KMS-11 (cell line): ENCODE results near the gene ZNF599.
"Not testable (repeated sequence)": the region's sequence is repeated elsewhere in the genome, so short reads cannot be mapped to it uniquely, and the experiment has no call there.

Source experiments
- H2AFZ ChIP-seq: fragments of 200-600 bp; sonication (generic); 2 replicates; pipeline ENCODE4 v1.6.1; 2016; ENCODE audit warnings: antibody characterized with exemption, mixed run types, low read depth
- H3K27ac ChIP-seq: fragments of 200-600 bp; sonication (generic); 2 replicates; pipeline ENCODE4 v1.6.1; 2016; ENCODE audit warnings: mild to moderate bottlenecking, mixed run types
- H3K27me3 ChIP-seq: fragments of 200-600 bp; sonication (generic); 2 replicates; pipeline ENCODE4 v1.6.1; 2017; ENCODE audit warnings: mild to moderate bottlenecking, low read depth, mixed run types, moderate library complexity; ENCODE audit not compliant: insufficient read depth
- H3K36me3 ChIP-seq: fragments of 200-600 bp; sonication (generic); 2 replicates; pipeline ENCODE4 v1.6.1; 2017; ENCODE audit warnings: mild to moderate bottlenecking, mixed run types; ENCODE audit not compliant: insufficient read depth
- H3K4me1 ChIP-seq: fragments of 200-600 bp; sonication (generic); 2 replicates; pipeline ENCODE4 v1.6.1; 2016; ENCODE audit warnings: mild to moderate bottlenecking, low read depth, mixed run types; ENCODE audit not compliant: poor library complexity, severe bottlenecking
- H3K4me2 ChIP-seq: fragments of 200-600 bp; sonication (generic); 2 replicates; pipeline ENCODE4 v1.7.0; 2016; ENCODE audit warnings: mild to moderate bottlenecking, mixed run types
- H3K4me3 ChIP-seq: fragments of 200-600 bp; sonication (generic); IDR thresholded peaks from 2 replicates; pipeline ENCODE4 v1.6.1; 2017; ENCODE audit warnings: low read depth, low read length, mixed read lengths; ENCODE audit not compliant: insufficient read depth
- H3K79me2 ChIP-seq: fragments of 200-600 bp; sonication (generic); 2 replicates; pipeline ENCODE4 v1.6.1; 2016; ENCODE audit warnings: low read depth, mixed run types; ENCODE audit not compliant: insufficient read depth
- H3K9ac ChIP-seq: fragments of 200-600 bp; sonication (generic); 2 replicates; pipeline ENCODE4 v1.6.1; 2016; ENCODE audit warnings: mild to moderate bottlenecking, mixed run types
- H4K20me1 ChIP-seq: fragments of 200-600 bp; sonication (generic); 2 replicates; pipeline ENCODE4 v1.6.1; 2016; ENCODE audit warnings: mild to moderate bottlenecking, mixed run types; ENCODE audit not compliant: insufficient read depth
- CTCF ChIP-seq: fragments of 200-600 bp; sonication (generic); conservative IDR thresholded peaks from 2 replicates; pipeline ENCODE4 v1.6.1; 2017; ENCODE audit warnings: low read depth, mild to moderate bottlenecking, antibody characterized with exemption, low read length, moderate library complexity, mixed read lengths

ZNF599 gene

GRCh38 chr19:34806976-34807860 is 34.2 kb upstream of the ZNF599 start:
- TF ChIP-seq CTCF: no peak
- H3K27ac ChIP-seq: no peak overlapping the region
- H3K4me2 ChIP-seq: no peak overlapping the region
- H3K4me3 ChIP-seq: no peak overlapping the region
- H3K79me2 ChIP-seq: no peaks in the 10 kb centered on the region
- no peaks in the 10 kb centered on the region for H4K20me1 ChIP-seq
- H2AFZ ChIP-seq: no peak overlapping the region
- no peaks in the 10 kb centered on the region for H3K36me3 ChIP-seq
- H3K27me3 ChIP-seq: no peaks in the 10 kb centered on the region
- no peak overlapping the region for H3K9ac ChIP-seq
- H3K4me1 ChIP-seq: no peaks in the 10 kb centered on the region

DNA sequence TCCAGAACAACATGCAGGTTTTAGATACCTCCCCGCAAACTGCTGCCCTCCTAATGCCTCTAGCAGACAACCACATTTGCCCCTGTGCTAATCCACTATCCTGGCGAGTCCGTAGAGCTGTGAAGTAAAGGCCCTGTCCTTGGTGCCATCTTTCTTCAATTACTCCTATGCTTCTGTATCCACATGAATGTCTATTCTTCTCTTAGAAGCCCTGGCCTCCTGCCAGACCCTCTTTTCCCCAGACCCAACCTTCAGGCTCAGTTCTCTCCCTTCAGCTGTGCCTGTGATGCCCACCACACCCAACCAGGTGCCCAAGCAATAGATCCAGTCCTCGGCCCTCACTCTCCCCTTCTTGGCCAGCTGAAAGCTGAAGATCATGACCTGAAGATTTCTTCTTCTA is 31.1 kb upstream of the ZNF599 start:
- no peak for TF ChIP-seq CTCF
- Histone ChIP-seq H3K27me3 (no peaks in the 10 kb centered on the region), H3K36me3 (no peaks in the 10 kb centered on the region), H2AFZ (no peak overlapping the region), H3K4me2 (no peak overlapping the region), H3K27ac (no peak overlapping the region), H3K9ac (no peak overlapping the region), H4K20me1 (no peaks in the 10 kb centered on the region), H3K4me1 (no peaks in the 10 kb centered on the region), H3K79me2 (no peaks in the 10 kb centered on the region), H3K4me3 (no peak overlapping the region)

GRCh38 chr19:34796953-34797352 is 23.9 kb upstream of the ZNF599 start:
- H3K27ac ChIP-seq, H3K27me3 ChIP-seq, H3K79me2 ChIP-seq, H2AFZ ChIP-seq, H3K4me3 ChIP-seq, H3K4me2 ChIP-seq, H3K9ac ChIP-seq, H4K20me1 ChIP-seq, H3K36me3 ChIP-seq, H3K4me1 ChIP-seq: not testable (repeated sequence)

DNA sequence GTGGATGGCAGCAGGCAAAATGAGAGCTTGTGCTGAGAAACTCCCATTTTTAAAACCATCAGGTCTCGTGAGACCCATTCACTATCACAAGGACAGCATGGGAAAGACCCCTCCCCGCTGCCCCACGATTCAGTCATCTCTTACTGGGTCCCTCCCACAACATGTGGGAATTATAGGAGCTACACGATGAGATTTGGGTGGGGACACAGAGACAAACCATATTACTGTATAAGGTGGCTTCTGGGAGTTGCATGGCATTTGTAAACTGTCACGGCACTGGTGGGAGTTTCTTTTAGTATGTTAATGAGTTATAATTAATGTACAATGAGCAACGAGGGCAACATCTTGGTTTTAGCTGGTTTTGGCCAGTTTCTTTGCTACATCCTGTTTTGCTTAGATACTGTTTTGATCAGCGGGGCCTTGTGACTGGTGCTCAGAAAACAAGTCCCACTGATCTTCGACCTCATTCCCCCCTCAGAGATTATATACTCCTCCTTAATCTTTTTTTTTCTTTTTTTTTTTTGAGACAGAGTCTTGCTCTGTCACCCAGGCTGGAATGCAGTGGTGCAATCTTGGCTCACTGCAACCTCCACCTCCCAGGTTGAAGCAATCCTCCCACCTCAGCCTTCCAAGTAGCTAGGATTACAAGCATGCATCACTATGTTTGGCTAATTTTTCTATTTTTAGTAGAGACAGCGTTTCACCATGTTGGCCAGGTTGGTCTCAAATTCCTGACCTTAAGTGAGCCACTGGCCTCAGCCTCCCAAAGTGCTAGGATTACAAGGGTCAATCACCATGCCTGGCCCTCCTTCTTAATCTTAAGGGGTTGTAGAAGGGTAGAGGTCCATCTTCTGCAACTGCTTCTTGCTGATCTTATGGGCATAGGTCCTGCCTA is 21.3 kb upstream of the ZNF599 start:
- H3K79me2 ChIP-seq: no peaks in the 10 kb centered on the region
- H2AFZ ChIP-seq: peak overlapping the region; percentile 47; the same call in 1 of the 2 replicates
- no peak overlapping the region for H3K4me3 ChIP-seq
- H3K4me1 ChIP-seq: no peaks in the 10 kb centered on the region
- no peak overlapping the region for H3K4me2 ChIP-seq
- no peaks in the 10 kb centered on the region for H4K20me1 ChIP-seq
- H3K27ac ChIP-seq: no peak overlapping the region
- no peaks in the 10 kb centered on the region for H3K36me3 ChIP-seq
- TF ChIP-seq CTCF: no peak
- no peak overlapping the region for H3K9ac ChIP-seq
- H3K27me3 ChIP-seq: no peaks in the 10 kb centered on the region
